IPS DF 4.7 (cell line): ENCODE data around the gene PDZD7.

Experiments used
- DNase-seq: peaks from one replicate; pipeline ENCODE4 v3.0.0-alpha.2; 2013; ENCODE audit warnings: low spot score; ENCODE audit errors: extremely low read depth

The PDZD7 gene

DNA sequence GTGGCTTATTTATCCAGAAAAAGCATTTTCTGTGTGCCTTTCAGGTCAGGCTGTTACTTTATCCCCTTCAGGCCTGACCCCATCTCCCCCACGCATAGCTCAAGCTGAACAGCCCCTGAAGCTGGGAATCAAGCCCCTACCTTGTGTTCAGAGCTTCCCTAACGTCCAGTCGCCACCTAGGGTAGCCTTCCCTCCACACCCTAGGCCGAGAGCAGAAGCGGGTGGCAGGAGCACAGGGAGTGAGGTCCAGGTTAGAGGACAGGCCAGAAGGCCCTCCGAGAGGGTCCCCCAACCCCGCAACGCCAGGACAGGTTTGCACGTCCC, 62.1 kb downstream of the PDZD7 start:
- no peak for DNase-seq

DNA sequence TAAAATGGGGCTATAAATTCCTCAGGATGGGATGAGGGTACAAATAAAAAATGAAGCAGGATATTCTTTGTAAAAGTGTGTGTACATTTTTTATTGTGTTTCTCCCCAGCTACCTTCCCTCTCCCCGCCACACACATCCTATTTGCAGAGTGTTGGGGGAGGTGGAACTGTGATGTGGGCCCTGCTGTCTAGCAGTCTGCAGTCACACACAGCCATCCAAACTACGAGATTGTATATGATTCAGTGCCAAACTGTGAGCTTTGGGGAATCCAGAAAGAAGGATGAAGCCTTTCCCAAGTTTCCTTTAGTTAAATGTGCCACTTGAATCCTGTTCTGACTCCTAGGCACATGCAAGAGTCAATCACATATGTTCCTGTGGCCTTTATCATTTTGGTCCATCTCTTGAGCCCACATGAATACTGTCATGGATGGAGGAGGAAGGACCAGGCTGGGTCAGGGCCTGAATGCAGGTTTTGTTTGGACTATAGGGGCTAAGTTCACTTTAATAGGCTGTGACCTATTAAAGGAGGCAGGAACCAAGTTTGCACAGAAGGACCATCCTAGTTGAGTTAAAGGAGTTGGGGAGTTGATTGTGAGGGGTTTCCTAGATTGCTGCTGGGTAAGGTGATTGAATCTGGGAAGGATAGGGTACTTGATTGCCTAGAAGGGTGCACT, 62.7 kb downstream of the PDZD7 start:
- no peak for DNase-seq

DNA sequence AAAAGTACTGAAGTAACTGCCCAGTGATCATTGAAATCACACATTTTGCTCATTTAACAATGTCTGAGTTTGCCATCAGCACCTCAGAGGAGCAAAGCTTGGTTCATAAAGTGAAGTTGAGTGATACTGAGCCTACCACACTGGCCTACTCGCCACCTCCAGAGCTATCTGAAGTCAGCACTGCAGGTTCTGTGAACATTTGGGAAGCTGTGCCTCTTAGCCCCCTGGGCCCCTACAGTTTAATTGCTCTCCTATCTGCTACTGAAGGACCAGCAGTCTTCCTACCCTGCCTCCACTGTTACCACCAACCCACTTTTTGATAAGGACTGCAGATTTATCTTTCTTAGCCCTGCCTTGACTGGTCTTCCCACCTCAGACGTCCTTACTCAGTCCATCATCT, 63.6 kb downstream of the PDZD7 start:
- no peak for DNase-seq

DNA sequence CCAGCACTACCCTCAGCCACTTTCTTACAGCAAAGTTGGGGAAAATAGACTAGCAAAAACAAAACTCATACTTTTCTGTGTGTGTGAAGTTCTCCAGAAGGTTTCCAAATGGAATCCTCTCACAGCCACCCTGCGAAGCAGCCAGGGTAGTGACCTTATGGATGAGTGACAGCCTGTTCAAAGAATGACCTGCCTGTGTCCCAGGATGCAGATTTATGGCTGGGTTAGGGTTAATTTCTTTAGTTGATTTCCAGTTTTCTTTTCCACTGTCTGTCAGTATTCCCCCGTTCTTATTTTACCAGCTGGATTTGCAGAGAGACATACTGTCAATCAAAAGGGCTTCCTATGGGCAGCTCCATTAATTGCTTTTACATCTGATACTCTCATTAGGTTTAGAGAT, 64.0 kb downstream of the PDZD7 start:
- no peak for DNase-seq

DNA sequence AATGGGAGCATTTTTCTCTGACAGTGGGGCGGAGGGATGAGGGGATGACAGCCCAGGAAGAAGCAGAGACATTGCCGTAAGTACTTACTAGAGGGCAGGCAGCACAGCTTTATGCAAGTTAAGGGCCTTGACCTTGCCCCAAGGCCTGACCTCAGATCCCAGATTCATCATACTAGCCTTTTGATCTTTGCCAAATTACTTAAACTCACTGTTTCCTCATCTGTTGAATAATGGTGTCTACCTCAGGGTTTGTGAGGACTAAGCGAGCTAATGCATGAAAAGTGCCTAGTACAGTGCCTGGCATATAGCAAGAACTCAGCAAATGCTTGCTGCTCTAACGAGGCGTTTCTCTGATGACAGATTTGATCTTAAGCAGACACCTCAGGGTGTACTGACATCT, 65.1 kb downstream of the PDZD7 start:
- DNase-seq, result no peak

DNA sequence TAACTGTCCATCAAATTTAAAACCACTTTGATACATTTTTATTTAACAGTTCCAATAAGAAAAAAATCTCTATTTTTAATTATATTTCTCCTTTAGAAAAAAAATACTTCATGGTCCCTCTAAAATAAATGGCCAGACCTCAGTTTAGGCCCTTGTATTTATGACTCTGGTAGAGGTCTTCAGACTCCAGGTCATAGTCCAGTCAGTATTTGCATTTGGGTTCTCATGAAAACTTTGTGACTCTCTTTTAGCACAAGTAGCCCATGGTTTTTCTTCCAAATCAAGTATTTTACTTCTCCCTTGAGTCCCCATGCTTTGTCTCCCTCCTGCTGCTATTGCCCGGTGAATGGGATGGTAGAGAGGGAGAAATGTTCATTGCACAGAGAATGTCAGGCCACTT, 67.1 kb downstream of the PDZD7 start:
- no peak for DNase-seq

DNA sequence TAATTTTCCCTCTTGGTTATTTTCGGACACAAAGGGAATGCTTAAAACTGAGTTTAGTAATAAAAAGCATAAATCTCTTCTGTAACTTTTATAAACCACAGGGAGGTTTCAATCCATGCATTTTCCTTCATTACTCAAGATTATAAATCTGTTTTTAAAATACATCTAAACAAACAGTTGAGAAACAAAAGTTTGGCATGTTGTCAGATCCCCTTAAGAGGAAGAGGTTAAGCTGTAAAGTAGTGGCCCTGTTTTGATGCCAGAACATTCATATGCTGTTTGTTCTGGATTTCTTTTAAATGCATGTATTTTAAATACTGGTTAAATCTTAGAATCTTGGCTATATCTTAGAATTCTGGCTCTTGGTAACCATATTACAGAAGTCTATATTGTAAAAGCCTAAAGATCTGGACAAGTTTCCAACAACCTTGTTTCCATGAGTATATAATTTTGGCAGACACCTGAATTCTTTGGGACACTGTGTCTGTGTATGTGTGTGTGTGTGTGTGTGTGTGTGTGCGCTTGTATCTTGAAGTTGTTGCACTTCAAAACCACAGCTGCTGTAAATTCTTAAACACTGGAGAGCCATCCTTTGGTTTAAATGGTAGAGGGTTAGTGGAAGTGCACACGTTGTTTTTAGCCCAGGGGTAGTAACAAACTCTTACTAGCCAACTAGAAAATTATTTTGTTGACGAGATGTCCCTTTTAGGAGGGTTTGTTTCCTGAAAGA, 68.4 kb downstream of the PDZD7 start:
- no peak for DNase-seq

DNA sequence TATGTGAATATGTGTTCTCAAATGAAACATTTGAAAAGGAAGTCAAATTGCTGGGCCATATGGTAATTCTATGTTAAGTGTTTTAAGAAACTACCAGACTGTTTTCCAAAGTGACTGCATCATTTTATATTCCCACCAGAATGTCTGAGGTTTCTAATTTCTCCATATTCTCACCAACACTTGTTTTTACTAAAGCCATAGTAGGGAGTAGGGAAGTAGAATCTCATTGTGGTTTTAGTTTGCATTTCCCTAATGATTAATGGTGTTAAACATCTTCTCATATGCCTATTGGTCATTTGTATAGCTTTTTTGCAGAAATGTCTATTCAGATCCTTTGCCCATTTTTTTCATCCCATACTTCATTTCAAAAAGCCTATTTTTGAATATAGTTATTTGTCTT, 70.7 kb downstream of the PDZD7 start:
- no peak for DNase-seq
